Measurements from ENCODE around the gene GDA.

The GDA gene

DNA sequence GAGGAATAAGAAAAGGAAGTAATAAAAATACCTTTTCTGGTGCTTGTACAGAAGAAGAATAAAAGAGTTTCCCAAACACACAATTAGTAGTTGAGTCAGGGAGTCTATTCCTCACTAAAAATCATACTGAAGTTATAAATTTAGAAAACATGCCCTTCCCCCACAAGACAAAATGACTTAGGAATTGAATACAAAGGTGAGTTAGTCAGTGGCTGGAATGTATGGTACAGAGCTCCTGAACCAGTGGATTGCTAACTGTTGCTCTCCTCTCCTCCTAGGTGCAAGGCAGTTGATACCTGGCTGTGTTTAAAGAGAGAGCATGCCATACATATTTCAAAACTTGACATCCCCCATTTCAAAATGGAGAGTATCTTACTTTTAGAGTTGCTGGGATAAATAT lies 1.9 kb downstream of the GDA start:
- no peak for DNase-seq

DNA sequence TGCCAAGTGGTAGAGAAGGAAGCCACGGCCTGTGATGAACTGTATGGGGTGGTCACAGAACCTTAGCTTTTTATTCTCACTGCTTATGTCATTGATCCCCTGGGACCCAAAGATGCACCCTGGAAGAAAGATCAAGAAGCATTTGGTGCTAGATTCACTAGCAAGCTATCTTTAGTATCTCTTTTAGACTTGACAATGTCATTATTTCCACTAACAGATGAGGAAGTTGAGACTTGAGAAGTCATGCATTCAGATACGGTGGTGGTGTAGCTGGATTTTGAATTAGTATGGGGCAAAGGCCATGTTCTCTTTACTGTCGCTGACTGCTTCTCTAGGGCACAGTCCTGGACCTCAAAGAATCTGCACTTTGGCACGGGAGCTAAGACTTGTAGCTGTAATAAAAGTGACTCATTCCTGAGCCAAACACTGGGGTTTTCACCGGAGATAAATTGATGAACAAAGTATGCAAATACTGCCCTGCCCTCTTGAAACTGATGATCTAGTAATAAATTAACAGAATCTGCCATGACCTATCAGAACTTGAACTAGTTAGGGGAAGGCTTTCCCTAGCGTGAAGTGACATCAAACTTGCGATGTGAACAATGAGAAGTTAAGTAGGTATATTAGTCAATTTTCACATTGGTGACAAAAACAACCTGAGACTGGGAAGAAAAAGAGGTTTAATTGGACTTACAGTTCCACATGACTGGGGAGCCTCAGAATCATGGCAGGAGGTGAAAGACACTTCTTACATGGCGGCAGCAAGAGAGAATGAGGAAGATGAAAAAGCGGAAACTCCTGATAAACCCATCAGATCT lies 5.4 kb downstream of the GDA start:
- peak; percentile 25 for DNase-seq

GRCh38 chr9:72155301-72155700 lies 6.1 kb downstream of the GDA start:
- no peak for DNase-seq

DNA sequence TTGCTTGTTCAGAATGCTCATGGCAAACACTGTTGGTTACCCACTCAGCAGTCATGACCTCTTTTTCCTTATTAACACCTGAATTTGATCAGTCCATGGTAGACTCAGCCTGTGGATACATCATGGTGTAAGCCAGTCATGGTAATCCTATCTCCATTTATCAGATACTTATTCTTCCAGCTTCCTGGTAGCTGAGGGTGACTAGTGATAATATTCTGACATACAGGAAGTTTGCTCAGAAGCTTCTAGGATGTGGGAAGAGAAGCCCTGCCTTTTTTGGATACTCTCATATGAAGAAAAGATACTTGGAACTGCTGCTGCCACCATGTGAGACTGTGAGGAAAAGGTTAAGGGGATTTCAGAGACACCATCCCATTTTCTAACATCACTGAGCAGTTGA lies 7.3 kb downstream of the GDA start:
- no peak for DNase-seq

DNA sequence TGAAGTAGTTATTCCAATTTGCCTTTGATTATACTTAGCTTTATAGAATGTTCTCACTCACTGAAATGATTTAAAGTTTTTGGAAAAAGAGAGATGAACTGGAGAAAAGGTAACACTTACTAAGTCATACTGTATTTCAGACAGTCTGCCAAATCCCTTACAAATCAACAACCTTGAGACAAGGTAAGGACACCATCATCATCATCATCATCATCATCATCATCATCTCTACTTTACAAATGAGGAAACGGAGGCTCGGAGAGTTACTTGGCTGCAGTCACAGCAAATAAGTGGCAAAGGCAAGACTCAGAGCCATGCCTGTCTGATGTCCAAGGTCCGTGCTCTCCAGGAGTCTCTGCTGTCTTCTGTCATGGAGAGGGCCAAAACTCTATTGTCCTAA lies 9.4 kb downstream of the GDA start:
- no peak for DNase-seq

- DNase-seq: no peak
Measured at GRCh38 chr9:72160446-72161123, 11.3 kb downstream of the GDA start.

GRCh38 chr9:72165326-72165725 lies 16.1 kb downstream of the GDA start:
- no peak for DNase-seq

GRCh38 chr9:72165821-72166547 lies 16.7 kb downstream of the GDA start:
- DNase-seq: peak; percentile 70

GRCh38 chr9:72168075-72168474 lies 18.8 kb downstream of the GDA start:
- DNase-seq: no peak

DNA sequence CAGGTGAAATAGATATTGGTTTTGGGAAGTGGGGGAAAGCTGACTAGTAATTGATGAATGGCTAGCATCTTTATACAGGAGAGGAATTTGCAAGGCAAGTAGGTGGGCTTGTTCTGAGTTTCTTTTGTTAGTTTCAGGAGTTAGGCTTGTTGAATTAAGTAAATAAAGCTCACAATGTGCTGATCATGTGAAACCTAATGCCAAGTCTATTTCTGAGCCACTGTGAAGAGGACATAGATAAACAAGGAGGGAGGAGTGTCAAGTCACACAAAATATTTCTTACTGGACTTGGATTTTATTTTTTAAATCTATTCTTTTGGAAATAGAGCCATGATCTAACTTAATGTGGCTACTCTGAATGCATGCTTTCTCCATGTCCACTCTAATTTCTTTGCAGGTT lies 19.9 kb downstream of the GDA start:
- no peak for DNase-seq

DNA sequence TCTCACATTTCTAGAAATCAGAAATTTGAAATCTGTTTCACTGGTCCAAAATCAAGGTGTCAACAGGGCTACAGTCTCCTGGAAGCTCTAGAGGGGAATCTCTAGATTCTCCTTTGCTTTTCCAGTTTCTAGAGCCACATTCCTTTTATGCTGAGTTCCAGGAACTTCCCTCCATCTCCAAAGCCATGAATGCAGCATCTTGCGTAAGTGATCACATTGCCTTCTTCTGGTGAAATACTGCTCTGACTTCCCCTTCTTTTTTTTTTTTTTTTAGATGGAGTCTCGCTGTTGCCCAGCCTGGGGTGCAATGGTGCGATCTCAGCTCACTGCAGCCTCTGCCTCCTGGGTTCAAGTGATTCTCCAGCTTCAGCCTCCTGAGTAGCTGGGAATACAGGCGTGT lies 23.8 kb downstream of the GDA start:
- DNase-seq: peak; percentile 66

DNA sequence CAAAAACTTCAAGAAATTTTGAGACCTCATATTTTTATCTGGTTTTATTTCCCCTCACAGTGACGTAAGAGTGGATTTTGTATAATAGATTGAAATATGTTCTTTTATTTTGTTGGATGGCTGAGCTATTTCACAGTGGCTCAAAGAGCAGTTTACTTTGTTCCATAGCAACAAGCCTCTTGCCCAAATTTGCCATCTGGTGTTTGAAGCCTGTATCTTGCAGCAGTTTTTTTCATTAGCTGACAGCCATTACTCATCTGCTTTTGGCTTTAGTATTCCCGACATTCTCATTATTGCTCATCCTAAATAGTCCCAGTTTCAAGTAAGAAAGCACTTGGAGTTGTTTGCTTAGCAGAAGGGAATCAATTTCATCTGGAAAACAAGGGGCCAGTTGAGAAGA lies 36.3 kb downstream of the GDA start:
- no peak for DNase-seq

- no peak for DNase-seq
Measured at GRCh38 chr9:72187121-72187695, 38.0 kb downstream of the GDA start.

GRCh38 chr9:72188232-72188631 lies 39.0 kb downstream of the GDA start:
- DNase-seq: no peak

GRCh38 chr9:72193478-72193881 lies 44.2 kb downstream of the GDA start:
- no peak for DNase-seq

DNA sequence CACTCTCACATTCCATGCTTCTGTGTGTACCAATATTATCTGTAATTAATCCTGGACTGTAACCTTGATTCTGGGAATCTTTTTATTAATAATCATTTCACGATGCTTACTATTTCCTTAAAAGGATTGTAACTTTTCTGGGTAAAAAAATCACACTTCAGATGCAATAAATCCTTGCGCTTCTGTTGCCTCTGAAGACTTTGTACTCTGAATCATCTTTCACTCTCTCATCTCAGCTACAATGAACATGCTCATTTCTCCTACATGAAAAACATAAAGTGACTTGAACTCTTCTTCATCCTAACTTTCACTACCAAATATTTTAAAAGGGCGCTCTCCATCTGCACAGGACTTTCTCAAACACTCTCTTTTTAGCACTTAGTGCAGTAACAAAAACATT lies 50.0 kb downstream of the GDA start:
- DNase-seq: no peak

- no peak for DNase-seq
Measured at GRCh38 chr9:72200452-72200851, 51.2 kb downstream of the GDA start.

DNA sequence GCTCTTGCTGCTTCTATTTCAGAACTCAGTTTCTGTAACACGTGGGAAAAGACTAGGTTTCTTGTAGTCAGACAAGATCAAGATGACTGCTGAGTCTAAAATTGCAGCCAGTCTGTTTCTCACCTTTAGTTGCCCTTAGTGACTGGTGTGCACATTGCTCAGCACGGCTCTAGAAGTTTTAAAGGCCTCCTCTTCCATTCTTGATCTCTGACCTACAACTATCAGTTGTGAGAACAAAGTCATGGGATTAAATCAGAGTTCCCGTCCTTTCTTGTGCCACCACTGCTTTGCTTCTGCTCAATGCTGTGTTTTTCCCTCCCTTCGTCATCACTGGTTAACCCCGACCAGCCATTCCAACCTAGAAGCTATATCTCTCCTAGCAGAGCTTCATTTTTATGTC lies 52.8 kb downstream of the GDA start:
- no peak for DNase-seq

GRCh38 chr9:72203205-72203803 lies 54.1 kb downstream of the GDA start:
- DNase-seq: peak; percentile 31

GRCh38 chr9:72204062-72204461 lies 54.8 kb downstream of the GDA start:
- DNase-seq: no peak

DNA sequence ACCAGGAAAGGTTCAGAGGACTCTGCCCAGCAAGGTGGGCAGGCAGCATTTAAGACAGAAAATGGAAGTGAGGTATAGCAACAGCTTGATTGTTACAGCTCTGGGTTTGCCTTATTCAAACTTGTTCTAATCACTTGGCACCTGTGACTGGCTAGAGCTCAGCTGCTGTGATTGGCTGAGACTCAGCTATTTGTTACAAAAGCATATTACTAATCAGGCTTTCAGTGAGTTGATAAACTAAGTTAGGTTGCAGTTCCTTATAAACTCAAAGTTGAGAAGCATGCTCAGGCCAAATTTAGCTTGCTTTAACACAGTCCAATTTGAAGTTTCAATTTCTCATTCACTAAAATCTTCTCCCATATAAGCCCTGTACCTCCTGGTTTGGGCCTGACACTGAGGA lies 56.3 kb downstream of the GDA start:
- DNase-seq: no peak

- DNase-seq: no peak
Measured at GRCh38 chr9:72207278-72207677, 58.0 kb downstream of the GDA start.

DNA sequence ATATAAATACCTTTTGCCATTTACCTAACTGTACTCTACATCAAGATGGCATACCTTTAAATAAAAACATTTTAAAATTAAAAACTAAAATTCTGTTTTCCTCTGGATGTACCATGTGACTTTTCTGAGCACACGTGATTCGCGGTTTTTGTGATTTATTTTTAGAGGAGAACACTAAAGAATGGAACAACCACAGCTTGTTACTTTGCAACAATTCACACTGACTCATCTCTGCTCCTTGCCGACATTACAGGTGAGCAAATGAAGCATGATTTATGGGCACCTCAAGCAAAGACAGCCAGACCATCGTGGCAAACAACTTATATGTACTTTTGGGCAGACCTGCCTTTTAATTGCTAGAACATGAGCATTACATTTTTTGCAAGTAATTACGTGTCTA lies 61.3 kb downstream of the GDA start:
- no peak for DNase-seq
